ENCODE measurements around the gene FBL. TPM values are rescaled to one million over a fixed set of nuclear protein-coding genes. Genes with fewer than 3 reads are reported as not detected.
A peak's percentile ranks its signal among the peaks of the same experiment; 100 is the strongest.

The FBL gene
- total and polyA plus RNA-seq, 10 donors: 126 to 403 (median 181) TPM

- WGBS, 5 donors: 95 to 96% (median 96%) methylated on average over 15 to 35 of the region's 35 CpGs
- Histone ChIP-seq H3K27me3 (replicated peaks in 1 of 7) (no peaks in the 10 kb centered on the region), H3K27ac (no peak overlapping the region), H3K36me3 (peaks cover 0 to 65% (median 52%) of the 10 kb centered on the region in 6 donors), H3K9me3 (no peaks in the 10 kb centered on the region), H3K4me1 (peaks cover 5 to 77% (median 22%) of the 10 kb centered on the region in 6 donors), H3K4me3 (no peak overlapping the region)
- peak; percentile 79 for DNase-seq
- no peak for TF ChIP-seq POLR2AphosphoS5 (IDR thresholded peaks at IDR 0.05)
- no peak for TF ChIP-seq POLR2A (IDR thresholded peaks at IDR 0.05)
- TF ChIP-seq, protein P1, sequence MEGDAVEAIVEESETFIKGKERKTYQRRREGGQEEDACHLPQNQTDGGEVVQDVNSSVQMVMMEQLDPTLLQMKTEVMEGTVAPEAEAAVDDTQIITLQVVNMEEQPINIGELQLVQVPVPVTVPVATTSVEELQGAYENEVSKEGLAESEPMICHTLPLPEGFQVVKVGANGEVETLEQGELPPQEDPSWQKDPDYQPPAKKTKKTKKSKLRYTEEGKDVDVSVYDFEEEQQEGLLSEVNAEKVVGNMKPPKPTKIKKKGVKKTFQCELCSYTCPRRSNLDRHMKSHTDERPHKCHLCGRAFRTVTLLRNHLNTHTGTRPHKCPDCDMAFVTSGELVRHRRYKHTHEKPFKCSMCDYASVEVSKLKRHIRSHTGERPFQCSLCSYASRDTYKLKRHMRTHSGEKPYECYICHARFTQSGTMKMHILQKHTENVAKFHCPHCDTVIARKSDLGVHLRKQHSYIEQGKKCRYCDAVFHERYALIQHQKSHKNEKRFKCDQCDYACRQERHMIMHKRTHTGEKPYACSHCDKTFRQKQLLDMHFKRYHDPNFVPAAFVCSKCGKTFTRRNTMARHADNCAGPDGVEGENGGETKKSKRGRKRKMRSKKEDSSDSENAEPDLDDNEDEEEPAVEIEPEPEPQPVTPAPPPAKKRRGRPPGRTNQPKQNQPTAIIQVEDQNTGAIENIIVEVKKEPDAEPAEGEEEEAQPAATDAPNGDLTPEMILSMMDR (IDR thresholded peaks at IDR 0.05 in 8 of 11, conservative IDR thresholded peaks at IDR 0.05 in 3 of 11): no peak
- intact Hi-C loops (cut with DNase I; ENCODE audit: low total_unique reads): no loop called here
Observed at GRCh38 chr19:39826311-39826945, 19.8 kb downstream of the FBL start.

GRCh38 chr19:39825531-39826076 is 20.6 kb downstream of the FBL start:
- peak overlapping the region in 3 of 8 donors; percentile 80 to 86 (median 82) for H3K27ac ChIP-seq
- H3K4me1 ChIP-seq: peaks cover 5 to 69% (median 22%) of the 10 kb centered on the region in 6 donors
- 92 to 96% (median 93%) methylated on average over 15 to 17 of the region's 17 CpGs for WGBS, 5 donors
- peak; percentile 83 for DNase-seq
- no peaks in the 10 kb centered on the region for H3K27me3 ChIP-seq (replicated peaks in 1 of 7)
- no peak overlapping the region for H3K4me3 ChIP-seq
- no peaks in the 10 kb centered on the region for H3K9me3 ChIP-seq
- intact Hi-C loops (cut with DNase I; ENCODE audit: low total_unique reads): no loop called here
- H3K36me3 ChIP-seq: peaks cover 0 to 57% (median 50%) of the 10 kb centered on the region in 6 donors
- no peak for TF ChIP-seq POLR2A (IDR thresholded peaks at IDR 0.05)
- TF ChIP-seq, protein P1 (IDR thresholded peaks at IDR 0.05 in 8 of 11, conservative IDR thresholded peaks at IDR 0.05 in 3 of 11): no peak

DNA sequence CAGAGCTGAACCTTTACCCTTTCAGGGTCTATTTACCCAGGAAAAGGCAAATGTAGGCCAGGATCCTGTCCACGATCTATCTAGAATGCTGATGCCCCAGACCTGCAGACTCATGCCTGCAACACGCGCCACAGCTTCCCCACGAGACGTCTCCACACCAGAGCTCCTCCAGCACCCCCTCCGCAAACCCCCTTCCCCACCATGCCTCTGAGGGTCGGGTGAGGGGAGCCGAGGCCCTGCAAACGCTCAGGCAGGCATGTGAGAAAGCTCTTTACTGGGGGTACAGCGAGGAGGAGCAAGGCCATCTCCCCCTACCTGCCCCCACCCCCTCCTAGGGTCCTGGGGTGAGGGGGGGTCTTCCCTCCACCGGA is 21.1 kb downstream of the FBL start:
- TF ChIP-seq, protein P1 (IDR thresholded peaks at IDR 0.05 in 8 of 11, conservative IDR thresholded peaks at IDR 0.05 in 3 of 11): no peak
- TF ChIP-seq POLR2AphosphoS5 (IDR thresholded peaks at IDR 0.05) (peak in 1 of 3 donors; percentile 16), POLR2A (IDR thresholded peaks at IDR 0.05) (no peak)
- H3K4me1 ChIP-seq: peaks cover 5 to 65% (median 22%) of the 10 kb centered on the region in 6 donors
- no peaks in the 10 kb centered on the region for H3K27me3 ChIP-seq (replicated peaks in 1 of 7)
- peak; percentile 78 for DNase-seq
- intact Hi-C loops (cut with DNase I; ENCODE audit: low total_unique reads): no loop called here
- peak overlapping the region in 7 of 8 donors; percentile 58 to 86 (median 80) for H3K27ac ChIP-seq
- 70 to 87% (median 84%) methylated on average over 10 to 11 of the region's 11 CpGs for WGBS, 5 donors
- no peaks in the 10 kb centered on the region for H3K9me3 ChIP-seq
- H3K4me3 ChIP-seq: peak overlapping the region in 2 of 8 donors; percentile 85 to 88
- H3K36me3 ChIP-seq: peaks cover 0 to 52% (median 45%) of the 10 kb centered on the region in 6 donors
